ENCODE measurements around the gene QRICH2. TPM values are rescaled to one million over a fixed set of nuclear protein-coding genes. Genes with fewer than 3 reads are reported as not detected.
"Not testable (repeated sequence)": the region's sequence is repeated elsewhere in the genome, so short reads cannot be mapped to it uniquely, and the experiment has no call there.

QRICH2 gene
- total and polyA plus RNA-seq, 8 donors: 0.81 to 9.2 (median 1.7) TPM

- ATAC-seq (no peak), DNase-seq (no peak), FAIRE-seq (no peak)
- intact Hi-C loops (cut with DNase I): no loop called here
- 75 to 84% methylated on average over 5 of the region's 5 CpGs for WGBS, 2 donors
- Histone ChIP-seq H3K4me3 (no peak overlapping the region), H3K27me3 (no peaks in the 10 kb centered on the region), H3K36me3 (no peaks in the 10 kb centered on the region), H3K4me1 (peaks cover 31 to 47% (median 35%) of the 10 kb centered on the region in 3 donors), H3K9me3 (no peaks in the 10 kb centered on the region), H3K27ac (peak overlapping the region in 2 of 4 donors; percentile 67 to 71)
- no peak for TF ChIP-seq CTCF (IDR thresholded peaks at IDR 0.05)
Observed at GRCh38 chr17:76260669-76261068, 47.4 kb downstream of the QRICH2 start.

- H3K36me3 ChIP-seq: no peaks in the 10 kb centered on the region
- H3K9me3 ChIP-seq: no peaks in the 10 kb centered on the region
- no peak overlapping the region for H3K4me3 ChIP-seq
- intact Hi-C loops (cut with DNase I): no loop called here
- H3K27ac ChIP-seq: peak overlapping the region; percentile 10 to 71 (median 56)
- 88 to 97% methylated on average over 7 of the region's 7 CpGs for WGBS, 2 donors
- ATAC-seq (no peak), FAIRE-seq (no peak), DNase-seq (no peak)
- TF ChIP-seq CTCF (IDR thresholded peaks at IDR 0.05): no peak
- H3K27me3 ChIP-seq: no peaks in the 10 kb centered on the region
- H3K4me1 ChIP-seq: peaks cover 31 to 47% (median 35%) of the 10 kb centered on the region in 3 donors
Observed at GRCh38 chr17:76260220-76260619, 47.9 kb downstream of the QRICH2 start.

GRCh38 chr17:76256430-76257050, 51.5 kb downstream of the QRICH2 start:
- ATAC-seq; H3K9me3 ChIP-seq; FAIRE-seq; intact Hi-C loops (cut with DNase I); H3K4me3 ChIP-seq; H3K36me3 ChIP-seq; DNase-seq; H3K27ac ChIP-seq; H3K27me3 ChIP-seq: not testable (repeated sequence)
- H3K4me1 ChIP-seq: peaks cover 8 to 24% (median 10%) of the 10 kb centered on the region in 3 donors
- 85 to 86% methylated on average over 19 of the region's 19 CpGs for WGBS, 2 donors

GRCh38 chr17:76255801-76256429, 52.2 kb downstream of the QRICH2 start:
- intact Hi-C loops (cut with DNase I): no loop called here
- no peak for TF ChIP-seq CTCF (IDR thresholded peaks at IDR 0.05)
- WGBS, 2 donors: 74 to 76% methylated on average over 6 of the region's 6 CpGs
- Histone ChIP-seq H3K4me1 (peaks cover 6 to 25% (median 6%) of the 10 kb centered on the region in 3 donors), H3K36me3 (no peaks in the 10 kb centered on the region), H3K4me3 (no peak overlapping the region), H3K9me3 (no peaks in the 10 kb centered on the region), H3K27ac (no peak overlapping the region), H3K27me3 (no peaks in the 10 kb centered on the region)
- FAIRE-seq (no peak), ATAC-seq (no peak), DNase-seq (no peak)

- FAIRE-seq (no peak), ATAC-seq (no peak), DNase-seq (no peak)
- H3K27ac ChIP-seq: no peak overlapping the region
- intact Hi-C loops (cut with DNase I): no loop called here
- no peak overlapping the region for H3K4me3 ChIP-seq
- TF ChIP-seq CTCF (IDR thresholded peaks at IDR 0.05): no peak
- no peaks in the 10 kb centered on the region for H3K9me3 ChIP-seq
- peaks cover 0 to 10% (median 0%) of the 10 kb centered on the region in 3 donors for H3K4me1 ChIP-seq
- 75 to 80% methylated on average over 5 of the region's 5 CpGs for WGBS, 2 donors
- H3K36me3 ChIP-seq: no peaks in the 10 kb centered on the region
- no peaks in the 10 kb centered on the region for H3K27me3 ChIP-seq
Observed at GRCh38 chr17:76254275-76254674, 53.8 kb downstream of the QRICH2 start.

Data from pancreas (tissue), 10 donors.